GM06990 (cell line): ENCODE measurements around the gene LPP.

Source experiments
- DNase-seq: peaks from one replicate; pipeline ENCODE4 v3.0.0-alpha.2; 2011; ENCODE audit not compliant: insufficient read length; ENCODE audit errors: extremely low read depth
- H3K27me3 ChIP-seq: replicated peaks from 2 replicates; pipeline ENCODE4 v1.6.0; 2011; ENCODE audit warnings: low read length; ENCODE audit not compliant: control insufficient read depth, insufficient read depth
- H3K36me3 ChIP-seq: 2 replicates; pipeline ENCODE4 v1.5.1; 2011; ENCODE audit warnings: low read length; ENCODE audit not compliant: control insufficient read depth, insufficient read depth
- H3K4me3 ChIP-seq: replicated peaks from 2 replicates; pipeline ENCODE4 v1.5.1; 2011; ENCODE audit warnings: low read depth, mild to moderate bottlenecking, control low read depth, low read length
- CTCF ChIP-seq: IDR thresholded peaks from 2 replicates; pipeline ENCODE4 v1.5.1; 2011; ENCODE audit warnings: low read length, control low read depth, mild to moderate bottlenecking, inconsistent platforms; ENCODE audit not compliant: insufficient read depth, poor library complexity, severe bottlenecking

Gene LPP

GRCh38 chr3:188283347-188283746 is 129.4 kb downstream of the LPP start:
- peaks cover 2% of the 10 kb centered on the region for H3K27me3 ChIP-seq
- TF ChIP-seq CTCF = no peak
- no peak overlapping the region for H3K4me3 ChIP-seq
- no peaks in the 10 kb centered on the region for H3K36me3 ChIP-seq
- DNase-seq = no peak

GRCh38 chr3:188284455-188285212 is 130.7 kb downstream of the LPP start:
- no peak for TF ChIP-seq CTCF
- H3K36me3 ChIP-seq = no peaks in the 10 kb centered on the region
- H3K4me3 ChIP-seq = no peak overlapping the region
- no peak for DNase-seq
- peaks cover 2% of the 10 kb centered on the region; the same call in 1 of the 2 replicates for H3K27me3 ChIP-seq

GRCh38 chr3:188286087-188286513 is 132.1 kb downstream of the LPP start:
- no peak for TF ChIP-seq CTCF
- Histone ChIP-seq H3K4me3 (no peak overlapping the region), H3K36me3 (no peaks in the 10 kb centered on the region)

GRCh38 chr3:188287339-188287738 is 133.4 kb downstream of the LPP start:
- DNase-seq = no peak
- H3K4me3 ChIP-seq = no peak overlapping the region
- H3K36me3 ChIP-seq = no peaks in the 10 kb centered on the region
- H3K27me3 ChIP-seq = peaks cover 2% of the 10 kb centered on the region; the same call in 1 of the 2 replicates
- no peak for TF ChIP-seq CTCF

More at GRCh38 chr3:188286087-188286513, 132.1 kb downstream of the LPP start:
- H3K27me3 ChIP-seq = peaks cover 2% of the 10 kb centered on the region; the same call in 1 of the 2 replicates
- DNase-seq = no peak

GRCh38 chr3:188287762-188288505 is 134.0 kb downstream of the LPP start:
- Histone ChIP-seq H3K27me3 (peaks cover 2% of the 10 kb centered on the region; the same call in 1 of the 2 replicates), H3K36me3 (no peaks in the 10 kb centered on the region), H3K4me3 (no peak overlapping the region)
- DNase-seq = no peak
- no peak for TF ChIP-seq CTCF
